GM18508 (cell line): Measurements from ENCODE around the gene RPTOR.
A peak's percentile ranks its signal among the peaks of the same experiment; 100 is the strongest.

Source experiments
- ATAC-seq: cut with Tn5 transposase; IDR thresholded peaks from one replicate; pipeline ENCODE4 v1.9.1; 2021; ENCODE audit warnings: moderate number of reproducible peaks; ENCODE audit not compliant: insufficient read depth, unreplicated experiment

Gene RPTOR

DNA sequence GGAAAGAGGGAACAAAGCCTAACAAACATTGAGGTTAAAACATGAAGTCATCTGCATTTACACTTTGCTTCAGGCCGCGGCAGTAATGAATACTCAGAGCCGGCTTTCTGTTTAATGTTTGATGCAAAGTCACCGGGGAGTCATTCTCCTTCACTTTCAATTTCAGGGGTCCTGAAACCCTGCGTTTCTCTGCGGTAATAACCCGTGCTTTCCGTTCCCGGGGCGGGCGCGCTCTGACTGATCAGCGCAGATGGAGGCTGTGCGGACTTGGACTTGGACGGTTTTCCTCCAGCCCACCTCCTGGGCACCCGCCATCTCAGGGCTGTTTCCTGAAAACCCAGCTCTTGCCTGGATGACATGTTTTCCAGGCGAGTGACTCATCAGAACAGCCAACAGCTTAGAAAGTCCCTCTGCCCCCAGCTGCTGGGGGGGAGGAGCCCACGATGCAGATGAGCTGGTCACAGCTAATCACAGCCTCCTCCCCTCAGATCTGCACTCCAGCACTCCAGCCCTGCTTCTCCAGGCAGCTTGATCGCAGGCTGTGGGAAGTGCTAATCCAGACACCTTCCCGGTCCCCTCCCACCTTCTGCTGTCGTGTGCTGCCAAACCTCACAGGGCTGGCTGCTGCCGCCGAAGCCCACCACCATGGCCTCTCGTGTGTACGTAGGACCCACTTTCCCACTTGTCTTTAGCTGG lies 288.4 kb downstream of the RPTOR start:
- ATAC-seq, result peak; percentile 70

GRCh38 chr17:80833952-80834892 lies 289.6 kb downstream of the RPTOR start:
- no peak for ATAC-seq

GRCh38 chr17:80834893-80835275 lies 290.2 kb downstream of the RPTOR start:
- no peak for ATAC-seq

GRCh38 chr17:80835816-80836657 lies 291.4 kb downstream of the RPTOR start:
- ATAC-seq, result no peak

GRCh38 chr17:80836658-80836965 lies 292.0 kb downstream of the RPTOR start:
- ATAC-seq, result no peak

DNA sequence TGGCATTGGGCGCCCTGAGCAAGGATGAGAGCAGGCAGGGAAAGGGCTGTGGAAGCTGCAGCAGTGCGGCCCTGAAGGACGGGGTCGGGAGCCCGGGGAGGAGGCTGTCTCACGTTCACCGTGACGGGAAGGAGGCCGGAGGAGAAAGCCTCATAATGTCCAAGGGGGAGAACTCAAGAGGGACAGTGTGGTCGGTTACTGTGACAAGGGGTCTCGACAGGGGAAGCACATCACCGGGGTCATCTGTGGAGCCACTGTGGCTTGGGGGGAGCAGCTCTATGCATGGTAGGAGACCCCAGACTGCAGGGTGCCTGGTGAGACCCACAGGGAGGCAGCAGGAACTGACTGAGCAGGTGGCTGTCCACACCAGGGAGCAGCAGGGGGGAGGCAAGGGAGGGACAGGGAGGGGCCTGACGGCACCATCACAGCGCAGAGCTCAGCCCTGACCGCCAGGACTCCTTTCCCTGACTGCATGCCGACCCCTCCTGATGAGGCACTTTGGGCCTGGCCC lies 292.4 kb downstream of the RPTOR start:
- no peak for ATAC-seq

DNA sequence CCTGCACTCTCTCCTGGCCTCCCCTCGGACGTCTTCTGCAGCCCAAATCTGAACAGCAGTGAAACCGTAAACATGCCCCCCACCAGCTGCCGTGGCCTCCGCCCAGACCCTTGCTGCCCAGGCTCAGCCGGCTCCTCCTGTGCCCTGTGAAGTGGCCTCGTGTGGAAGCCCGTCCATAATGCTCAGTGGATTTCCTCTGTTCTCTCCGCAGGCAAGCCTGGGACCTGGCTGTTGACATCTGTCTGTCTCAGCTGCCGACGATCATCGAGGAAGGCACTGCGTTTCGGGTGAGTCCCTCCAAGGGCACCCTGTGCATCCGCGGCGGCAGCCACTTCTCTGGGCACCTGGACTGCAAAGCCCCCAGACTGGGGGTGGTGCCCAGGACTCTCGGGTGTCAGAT lies 293.1 kb downstream of the RPTOR start:
- no peak for ATAC-seq

DNA sequence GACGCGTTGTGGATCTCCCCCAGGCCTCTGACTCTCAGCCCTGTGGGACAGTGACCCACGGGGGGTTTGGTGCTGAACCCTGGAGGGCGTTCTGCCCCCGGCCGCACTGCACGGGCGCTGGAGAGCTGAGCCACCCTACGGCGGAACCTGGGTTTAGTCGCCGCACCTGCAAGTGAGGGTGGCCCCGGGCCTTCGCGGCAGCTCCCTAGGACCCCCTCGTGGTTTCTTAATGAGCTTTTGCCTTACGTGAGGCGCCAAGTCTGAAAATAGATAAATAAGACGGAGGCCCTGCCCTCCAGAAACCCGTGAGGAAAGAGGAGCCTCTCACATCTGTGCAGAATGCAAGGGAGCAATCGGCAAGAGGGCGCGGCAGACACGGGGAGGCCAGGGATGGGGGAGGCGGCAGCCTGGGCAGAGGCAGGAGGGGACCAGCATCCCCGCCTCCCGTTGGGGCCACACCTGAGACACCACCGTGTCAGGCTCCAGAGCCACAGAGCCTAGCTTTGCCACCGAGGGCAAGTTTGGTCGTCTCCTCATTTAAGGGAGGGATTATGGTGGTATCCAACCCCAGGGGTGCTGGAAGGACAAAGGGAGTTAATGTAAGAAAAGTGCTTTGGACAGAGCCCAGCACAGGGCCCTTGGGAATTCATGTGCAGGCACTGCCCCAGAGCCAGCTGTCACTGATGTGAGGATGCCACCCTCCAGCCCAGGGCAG lies 293.8 kb downstream of the RPTOR start:
- ATAC-seq, result no peak

- ATAC-seq, result no peak
These were observed 294.3 kb downstream of the RPTOR start for GRCh38 chr17:80839026-80839345.

GRCh38 chr17:80839511-80839941 lies 294.9 kb downstream of the RPTOR start:
- ATAC-seq, result no peak

- no peak for ATAC-seq
These were observed 295.3 kb downstream of the RPTOR start for GRCh38 chr17:80839970-80840369.

DNA sequence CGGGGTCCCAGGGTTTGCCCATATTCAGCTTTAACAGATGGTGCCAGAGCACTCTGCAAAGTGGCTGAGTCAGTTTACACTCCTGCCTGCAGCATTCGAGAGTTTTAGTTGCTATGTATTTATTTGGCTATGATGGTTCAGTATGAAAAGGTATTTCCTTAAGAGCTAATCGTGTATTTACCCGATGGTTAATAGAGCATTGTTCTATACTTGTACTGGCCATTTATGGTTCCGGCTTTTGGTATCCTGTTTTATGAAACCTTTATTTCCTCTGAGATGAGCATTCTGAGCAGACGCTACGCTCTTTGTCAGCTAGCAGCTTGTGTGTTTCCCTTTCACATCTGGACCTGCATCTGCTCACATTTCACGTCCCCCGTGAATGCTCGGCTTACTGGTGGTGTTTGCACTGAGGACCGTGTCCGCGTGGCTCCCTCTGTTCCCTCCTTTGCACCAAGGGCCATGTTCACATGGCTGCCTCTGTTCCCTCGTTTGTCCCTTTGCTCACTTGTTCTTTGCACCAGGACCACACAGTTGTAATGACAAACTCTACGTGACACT lies 297.9 kb downstream of the RPTOR start:
- no peak for ATAC-seq

DNA sequence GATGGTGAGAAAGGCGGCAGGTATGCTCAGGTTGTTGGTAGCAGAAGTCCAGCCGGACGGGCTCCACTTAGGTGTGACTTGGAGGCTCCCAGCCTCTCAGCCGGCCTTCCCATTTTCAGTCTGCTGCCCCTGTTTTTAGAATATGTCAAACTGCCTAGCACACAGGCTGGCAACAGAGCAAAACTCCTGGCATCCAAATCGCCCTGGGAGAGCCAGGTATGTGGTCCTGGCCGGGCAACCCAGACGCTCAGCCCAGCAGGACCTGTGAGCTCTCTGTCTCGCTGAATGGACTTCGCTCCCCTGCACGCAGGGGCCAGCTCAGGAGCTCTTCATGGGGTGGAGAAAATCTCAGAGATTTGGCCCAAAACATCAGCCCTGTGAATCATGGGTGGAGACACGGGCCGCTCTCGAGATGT lies 299.1 kb downstream of the RPTOR start:
- no peak for ATAC-seq

- ATAC-seq, result no peak
These were observed 299.9 kb downstream of the RPTOR start for GRCh38 chr17:80844418-80844990.

DNA sequence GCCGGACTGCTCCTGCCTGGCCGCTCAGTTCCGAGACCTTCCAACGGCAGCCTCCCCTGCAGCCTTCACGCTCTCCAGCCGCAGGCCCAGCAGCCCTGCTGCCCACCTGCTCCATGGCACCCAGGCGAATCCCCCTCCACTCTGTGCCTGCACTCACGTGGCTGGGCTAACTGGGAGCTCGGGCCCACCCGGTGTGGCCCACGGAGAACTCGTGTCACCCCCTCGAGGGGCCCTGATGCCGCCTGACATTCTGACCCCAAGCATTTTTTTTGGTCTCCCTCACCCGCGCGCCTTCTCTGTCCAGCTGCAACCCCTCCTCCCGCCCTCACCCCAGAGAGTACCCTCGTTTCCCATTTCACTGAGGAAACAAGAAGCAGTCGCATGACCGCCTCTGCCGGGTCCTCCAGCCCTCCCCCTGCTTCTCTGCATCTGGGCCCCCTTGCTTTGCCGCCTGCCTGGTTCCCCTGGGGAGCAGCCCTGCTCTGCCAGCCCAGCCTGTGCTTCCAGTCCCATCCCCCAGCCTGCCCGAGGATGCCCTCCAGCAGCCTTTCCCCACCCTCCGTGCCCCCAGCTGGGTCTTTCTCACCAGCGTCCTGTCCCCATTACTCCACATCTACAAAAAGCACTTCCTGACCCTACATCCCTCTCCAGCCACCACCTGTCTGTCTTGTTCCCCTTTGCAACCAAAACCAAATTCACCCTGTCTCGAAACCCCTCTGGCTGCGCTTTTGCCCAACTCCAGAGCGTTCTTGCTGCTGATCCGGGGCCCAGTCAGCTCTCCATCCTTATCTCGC lies 300.6 kb downstream of the RPTOR start:
- no peak for ATAC-seq

DNA sequence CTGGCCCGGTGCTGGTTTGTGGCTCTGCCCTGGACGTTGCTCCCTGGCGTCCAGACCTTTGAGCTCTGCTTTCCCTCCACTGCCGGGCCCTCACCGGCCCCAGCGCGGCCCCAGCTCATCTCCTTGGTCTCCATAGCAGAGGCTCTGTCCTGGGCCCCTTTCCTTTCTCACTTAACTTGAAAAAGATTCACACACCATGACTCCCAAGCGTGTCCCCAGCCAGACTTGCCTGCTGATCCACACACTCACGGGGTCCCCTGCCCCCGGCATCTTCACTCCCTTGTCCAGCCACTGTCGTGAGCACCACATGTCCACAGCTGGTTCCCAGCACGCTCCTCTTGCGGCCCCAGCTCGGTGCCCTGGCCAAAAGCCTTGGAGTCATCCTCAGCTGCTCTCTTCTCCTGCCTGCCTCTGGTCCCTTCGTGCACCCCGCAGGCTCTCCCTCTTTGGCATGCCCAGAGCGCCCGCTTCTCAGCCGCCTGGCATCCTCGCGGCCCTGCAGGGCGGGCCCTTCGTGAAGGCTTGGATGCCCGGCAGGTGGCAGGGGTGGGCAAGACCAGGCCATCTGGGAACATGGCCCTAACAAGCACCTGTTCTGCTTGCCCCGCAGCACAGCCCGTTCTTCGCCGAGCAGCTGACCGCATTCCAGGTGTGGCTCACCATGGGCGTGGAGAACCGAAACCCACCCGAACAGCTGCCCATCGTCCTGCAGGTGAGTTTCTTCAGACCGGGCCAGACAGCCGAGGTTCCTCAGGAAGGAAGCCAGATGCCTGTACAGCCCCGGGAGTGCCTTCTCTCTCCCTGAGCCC lies 301.4 kb downstream of the RPTOR start:
- no peak for ATAC-seq

- no peak for ATAC-seq
These were observed 302.3 kb downstream of the RPTOR start for GRCh38 chr17:80846932-80847331.
